KBM-7 (cell line): ENCODE results near the gene LRP2BP.
"Not testable (repeated sequence)": the region's sequence is repeated elsewhere in the genome, so short reads cannot be mapped to it uniquely, and the experiment has no call there.

Experiments used
- DNase-seq: peaks from one replicate; pipeline ENCODE4 v3.0.0-alpha.2; 2015
- in situ Hi-C: fragments of 300-500 bp; cut with MboI; formaldehyde crosslinking; loops from 2 replicates; pipeline ENCODE4 v1.14.3; 2020; ENCODE audit warnings: low sequenced_read_pairs, low pct_unique_long_range_greater_than_20kb, mixed read lengths

LRP2BP gene

GRCh38 chr4:185370268-185370949 is 25.3 kb downstream of the LRP2BP start:
- DNase-seq: no peak

GRCh38 chr4:185369731-185370130 is 26.0 kb downstream of the LRP2BP start:
- no peak for DNase-seq

More at GRCh38 chr4:185370268-185370949, 25.3 kb downstream of the LRP2BP start:
- in situ Hi-C loops: no loop called here

DNA sequence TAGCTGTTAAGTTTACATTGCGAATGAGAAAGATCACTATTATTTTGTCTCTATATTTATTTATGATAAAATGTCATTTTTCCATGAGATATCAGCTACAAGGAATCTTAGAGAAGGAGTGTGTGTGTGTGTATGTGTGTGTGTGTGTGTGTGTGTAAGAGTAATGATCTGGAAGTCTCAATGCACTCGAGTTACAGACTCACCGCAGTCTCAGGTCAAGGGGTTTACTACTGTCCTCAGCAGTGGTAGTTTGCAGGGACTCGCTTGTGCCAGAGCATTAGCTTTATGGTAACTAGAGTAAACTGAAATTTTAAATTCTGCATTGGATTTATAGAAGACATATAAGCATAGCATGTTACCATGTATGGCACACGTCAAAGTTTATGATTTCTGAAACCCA is 30.8 kb downstream of the LRP2BP start:
- DNase-seq: no peak
- in situ Hi-C loops: no loop called here

More at GRCh38 chr4:185369731-185370130, 26.0 kb downstream of the LRP2BP start:
- in situ Hi-C loops: no loop called here

- in situ Hi-C loops: no loop called here
- no peak for DNase-seq
Measured at GRCh38 chr4:185363251-185363650, 32.5 kb downstream of the LRP2BP start.

DNA sequence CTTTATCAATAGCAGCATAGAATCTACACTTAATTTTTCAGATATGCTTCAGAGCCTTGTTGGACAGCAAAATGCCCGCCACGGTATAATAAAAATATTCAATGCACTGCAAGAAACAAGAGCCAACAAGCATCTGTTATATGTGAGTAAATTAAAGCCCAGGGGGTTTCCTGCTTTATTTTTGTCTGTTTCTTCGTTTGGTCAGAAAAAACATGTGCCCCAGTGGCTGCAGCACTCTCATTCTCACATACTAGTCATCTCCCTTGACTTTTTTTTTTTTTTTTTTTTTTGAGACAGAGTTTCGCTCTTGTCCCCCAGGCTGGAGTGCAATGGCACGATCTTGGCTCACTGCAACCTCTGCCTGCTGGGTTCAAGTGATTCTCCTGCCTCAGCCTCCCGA is 33.2 kb downstream of the LRP2BP start:
- DNase-seq, in situ Hi-C loops: not testable (repeated sequence)

- DNase-seq: no peak
- in situ Hi-C loops: no loop called here
Measured at GRCh38 chr4:185361872-185362271, 33.9 kb downstream of the LRP2BP start.

- in situ Hi-C loops: no loop called here
- no peak for DNase-seq
Measured at GRCh38 chr4:185359767-185360446, 35.8 kb downstream of the LRP2BP start.

DNA sequence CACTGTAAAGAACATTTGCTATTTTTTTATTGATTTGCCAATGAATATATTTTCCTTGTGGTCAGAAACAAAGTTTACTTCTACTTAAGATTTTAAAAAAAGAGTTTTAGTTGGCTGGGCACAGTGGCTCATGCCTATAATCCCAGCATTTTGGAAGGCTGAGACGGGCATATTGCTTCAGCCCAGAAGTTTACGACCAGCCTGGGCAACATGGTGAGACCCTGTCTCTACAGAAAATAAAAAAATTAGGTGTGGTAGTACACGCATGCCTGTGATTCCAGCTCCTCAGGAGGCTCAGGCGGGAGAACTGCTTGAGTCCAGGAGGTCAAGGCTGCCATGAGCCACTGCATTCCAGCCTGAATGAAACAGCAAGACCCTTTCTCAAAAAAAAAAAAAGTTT is 36.8 kb downstream of the LRP2BP start:
- in situ Hi-C loops: no loop called here
- DNase-seq: no peak

- in situ Hi-C loops: no loop called here
- no peak for DNase-seq
Measured at GRCh38 chr4:185358514-185358913, 37.2 kb downstream of the LRP2BP start.

- in situ Hi-C loops: no loop called here
- DNase-seq: no peak
Measured at GRCh38 chr4:185357733-185358440, 37.8 kb downstream of the LRP2BP start.

DNA sequence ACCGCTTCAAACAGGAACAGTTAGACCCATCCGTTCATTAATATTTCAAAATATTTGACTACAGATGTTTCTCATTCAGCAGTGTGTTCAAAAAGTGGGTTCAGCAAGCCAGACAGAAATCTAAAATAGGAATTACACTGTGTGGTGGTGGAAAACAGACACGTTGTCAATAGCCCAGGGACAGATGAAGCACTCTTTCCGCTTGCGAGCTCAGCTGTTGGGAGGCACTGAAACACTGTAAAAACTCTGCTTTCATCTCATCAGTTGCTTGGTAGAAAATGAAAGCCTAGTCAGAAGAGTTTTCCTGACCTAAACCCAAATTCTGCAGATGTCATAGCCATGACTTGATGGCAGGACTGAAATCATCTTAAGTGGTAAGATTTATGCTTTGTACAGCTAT is 38.5 kb downstream of the LRP2BP start:
- no peak for DNase-seq
- in situ Hi-C loops: no loop called here

GRCh38 chr4:185352741-185353140 is 43.0 kb downstream of the LRP2BP start:
- in situ Hi-C loops: no loop called here
- DNase-seq: no peak

DNA sequence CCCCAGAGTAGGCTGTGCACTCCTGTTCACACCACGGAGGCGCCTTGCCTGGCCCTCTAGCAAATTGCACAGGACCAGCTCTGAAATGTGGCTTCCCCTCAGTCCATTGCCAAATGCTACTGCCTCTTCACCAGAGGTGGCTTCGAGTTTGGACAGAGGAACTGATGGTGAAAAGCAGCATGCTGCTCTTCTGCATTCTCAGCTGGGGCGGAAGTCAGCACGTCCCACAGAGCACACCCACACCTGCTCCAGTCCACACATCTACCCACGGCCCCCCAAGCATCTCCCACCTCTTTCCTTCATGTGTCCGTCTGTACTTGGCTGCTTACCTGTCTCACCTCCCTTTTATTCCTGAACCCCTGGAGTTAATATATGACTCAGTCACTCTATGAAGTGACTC is 43.5 kb downstream of the LRP2BP start:
- DNase-seq: no peak
- in situ Hi-C loops: no loop called here

GRCh38 chr4:185351691-185352090 is 44.0 kb downstream of the LRP2BP start:
- in situ Hi-C loops: no loop called here

DNA sequence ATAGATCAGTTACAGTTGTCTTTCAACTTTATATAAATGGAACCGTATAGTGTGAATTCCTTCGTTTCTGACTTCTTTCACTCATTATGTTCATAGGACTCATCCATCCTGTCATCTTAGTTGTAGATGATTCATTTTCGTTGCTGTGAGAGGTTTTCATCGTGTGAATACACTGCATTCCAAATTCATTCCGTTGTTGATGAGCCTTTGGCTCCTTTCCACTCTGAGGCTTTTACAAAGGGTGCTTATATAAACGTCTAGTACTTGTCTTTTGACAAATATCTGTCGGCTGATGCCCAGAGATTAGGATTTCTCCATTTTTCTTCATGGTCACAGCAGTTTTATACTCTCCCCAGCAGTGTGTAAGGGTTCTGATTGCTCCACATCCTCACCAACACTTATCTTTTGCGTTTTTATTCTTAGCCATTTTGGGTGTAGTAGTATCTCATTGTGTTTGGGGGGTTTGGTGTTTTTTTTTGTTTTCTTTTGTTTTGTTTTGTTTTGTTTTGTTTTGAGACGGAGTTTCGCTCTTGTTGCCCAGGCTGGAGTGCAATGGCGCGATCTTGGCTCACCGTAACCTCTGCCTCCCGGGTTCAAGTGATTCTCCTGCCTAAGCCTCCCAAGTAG is 48.6 kb downstream of the LRP2BP start:
- in situ Hi-C loops: no loop called here
- DNase-seq: no peak

More at GRCh38 chr4:185351691-185352090, 44.0 kb downstream of the LRP2BP start:
- no peak for DNase-seq

GRCh38 chr4:185344743-185345538 is 50.8 kb downstream of the LRP2BP start:
- DNase-seq: no peak

DNA sequence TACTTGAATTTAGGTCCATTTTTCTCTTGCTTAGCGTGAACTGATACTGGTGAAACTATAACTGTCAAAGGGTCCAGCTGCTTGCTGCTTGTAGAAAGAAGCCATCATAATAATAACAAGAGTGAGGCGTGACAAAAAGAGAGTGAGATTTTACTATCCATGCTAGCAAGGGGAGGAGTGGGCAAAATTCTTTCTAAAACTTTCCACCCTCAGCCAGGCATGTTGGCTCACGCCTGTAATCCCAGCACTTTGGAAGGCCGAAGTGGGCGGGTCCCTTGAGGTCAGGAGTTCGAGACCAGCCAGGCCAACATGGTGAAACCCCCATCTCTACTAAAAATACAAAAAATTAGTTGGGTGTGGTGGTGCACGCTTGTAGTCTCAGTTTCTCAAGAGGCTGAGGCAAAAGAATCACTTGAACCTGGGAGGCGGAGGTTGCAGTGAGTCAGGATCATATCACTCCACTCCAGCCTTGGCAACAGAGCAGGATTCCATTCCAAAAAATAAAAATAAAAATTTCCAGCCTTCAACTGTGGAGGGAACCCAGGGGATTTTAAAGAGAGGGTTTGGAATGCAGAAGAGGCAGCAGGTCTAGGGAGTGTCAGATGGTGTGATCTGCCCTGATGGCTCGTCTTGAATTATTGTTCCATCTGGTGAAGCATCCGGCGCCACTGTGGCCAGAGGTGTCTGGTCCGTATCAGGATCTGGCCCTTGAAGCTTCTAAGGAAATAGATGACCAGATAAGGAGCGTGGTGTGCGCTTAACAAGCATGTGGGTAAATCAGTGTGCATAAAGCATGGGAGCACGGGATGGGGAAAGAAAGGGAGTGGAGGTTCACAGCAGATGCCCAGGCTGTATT is 51.8 kb downstream of the LRP2BP start:
- DNase-seq: peak; percentile 19
- in situ Hi-C loops: no loop called here

More at GRCh38 chr4:185344743-185345538, 50.8 kb downstream of the LRP2BP start:
- in situ Hi-C loops: no loop called here

DNA sequence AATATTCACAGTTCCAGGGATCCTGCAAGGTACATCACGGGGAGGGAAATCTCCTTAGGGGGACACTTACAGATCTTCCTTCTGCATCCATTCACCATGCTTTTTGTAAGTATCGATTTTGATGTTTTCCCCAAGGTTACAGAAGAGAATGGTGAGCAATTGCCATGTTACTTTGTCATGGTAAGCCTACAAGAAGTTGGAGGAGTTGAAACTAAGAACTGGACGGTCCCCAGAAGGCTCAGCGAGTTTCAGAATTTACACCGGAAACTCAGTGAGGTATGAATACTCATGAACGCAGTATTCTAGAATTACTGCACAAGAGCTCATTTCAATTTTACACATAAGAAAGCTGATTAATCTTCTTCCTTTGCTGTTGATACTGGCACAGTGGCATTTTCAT is 53.9 kb downstream of the LRP2BP start:
- in situ Hi-C loops: no loop called here
- no peak for DNase-seq
